NCI-H69 (cell line): ENCODE results near the gene UBD.

Experiments used
- DNase-seq: peaks from one replicate; lab custom pipeline; 2025; lab: John Stamatoyannopoulos, UW

Gene UBD

DNA sequence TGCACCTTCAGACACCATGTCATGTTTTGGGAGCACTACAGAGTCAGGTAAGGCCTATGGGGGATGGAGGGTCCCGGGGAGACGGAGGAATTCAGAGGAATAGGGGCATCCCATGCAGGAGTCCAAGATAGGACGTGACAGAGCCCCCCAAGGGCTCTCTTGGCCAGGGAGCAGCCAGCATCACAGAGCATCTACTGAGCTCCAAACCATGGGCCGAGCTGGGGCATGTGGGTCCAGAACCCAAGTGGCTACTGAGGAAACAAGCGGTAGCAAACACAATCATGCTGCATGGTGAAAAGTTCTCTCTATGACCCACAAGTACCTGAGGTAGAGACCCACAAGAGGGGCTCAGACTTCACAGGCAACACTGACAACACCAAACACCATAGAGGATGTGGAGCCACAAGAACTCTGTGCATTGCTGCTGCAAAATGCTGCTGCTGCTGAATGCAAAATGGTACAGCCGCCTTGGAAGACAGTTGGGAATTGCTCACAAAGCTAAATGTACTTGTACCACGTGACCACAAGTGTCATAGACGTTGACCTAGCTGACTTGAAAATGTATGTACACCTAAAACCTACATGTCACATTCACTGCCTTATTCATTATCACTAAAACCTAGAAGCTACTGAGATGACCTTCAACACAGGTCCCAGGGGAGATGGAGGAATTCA lies 38.4 kb downstream of the UBD start:
- DNase-seq = no peak

DNA sequence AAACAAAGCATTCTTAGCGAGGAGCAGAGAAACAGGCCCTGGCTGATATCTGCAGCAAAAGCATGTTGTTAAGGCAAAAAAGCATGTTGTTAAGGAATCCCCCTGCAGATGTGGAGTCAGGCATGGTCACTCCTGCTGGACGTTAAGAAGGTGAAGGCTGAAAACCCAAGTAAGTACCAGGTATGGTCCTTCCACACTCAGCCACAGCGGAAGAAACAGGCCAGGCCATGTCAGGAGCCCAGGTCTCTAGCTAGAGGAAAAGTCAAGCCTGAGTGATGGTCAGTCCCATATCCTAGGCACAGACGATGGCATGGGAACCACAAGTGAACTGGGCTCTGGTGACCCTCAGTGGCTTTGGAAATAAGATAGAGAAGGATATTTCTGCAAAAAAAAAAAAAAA lies 39.3 kb downstream of the UBD start:
- no peak for DNase-seq

DNA sequence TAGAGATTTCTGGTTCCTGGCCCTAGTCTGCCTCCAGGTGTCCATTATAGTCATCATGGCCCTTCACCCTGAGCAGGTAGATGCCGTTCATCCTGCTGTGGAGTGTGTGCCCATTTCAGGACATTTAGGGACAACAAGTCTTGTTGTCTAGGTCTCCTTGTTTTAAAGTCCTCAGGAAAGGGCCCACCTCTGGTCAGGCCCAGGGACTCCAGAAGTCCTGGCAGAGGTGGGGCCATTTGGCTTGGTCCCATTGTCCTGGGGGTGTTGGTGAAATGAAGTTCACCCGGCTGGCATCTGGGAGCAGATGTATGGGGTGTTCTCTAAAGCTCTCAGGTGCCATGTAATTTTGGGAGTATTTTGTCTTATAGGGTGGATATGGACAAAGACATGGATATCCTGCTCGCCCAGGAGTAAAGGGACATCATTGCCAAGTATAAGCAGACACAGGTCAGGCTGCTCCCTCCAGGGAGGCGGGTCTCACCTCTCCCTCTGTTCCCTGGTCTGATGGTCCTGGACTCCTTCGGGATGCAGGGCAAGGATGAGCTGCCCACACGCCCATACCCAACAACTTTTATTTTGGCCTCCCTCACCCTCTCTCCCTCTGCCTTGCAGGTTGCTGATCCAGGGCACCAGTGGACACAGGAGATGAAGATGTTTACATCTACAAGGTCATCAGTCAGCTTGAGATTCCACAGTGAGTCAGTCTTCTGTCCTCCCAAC lies 40.1 kb downstream of the UBD start:
- no peak for DNase-seq

DNA sequence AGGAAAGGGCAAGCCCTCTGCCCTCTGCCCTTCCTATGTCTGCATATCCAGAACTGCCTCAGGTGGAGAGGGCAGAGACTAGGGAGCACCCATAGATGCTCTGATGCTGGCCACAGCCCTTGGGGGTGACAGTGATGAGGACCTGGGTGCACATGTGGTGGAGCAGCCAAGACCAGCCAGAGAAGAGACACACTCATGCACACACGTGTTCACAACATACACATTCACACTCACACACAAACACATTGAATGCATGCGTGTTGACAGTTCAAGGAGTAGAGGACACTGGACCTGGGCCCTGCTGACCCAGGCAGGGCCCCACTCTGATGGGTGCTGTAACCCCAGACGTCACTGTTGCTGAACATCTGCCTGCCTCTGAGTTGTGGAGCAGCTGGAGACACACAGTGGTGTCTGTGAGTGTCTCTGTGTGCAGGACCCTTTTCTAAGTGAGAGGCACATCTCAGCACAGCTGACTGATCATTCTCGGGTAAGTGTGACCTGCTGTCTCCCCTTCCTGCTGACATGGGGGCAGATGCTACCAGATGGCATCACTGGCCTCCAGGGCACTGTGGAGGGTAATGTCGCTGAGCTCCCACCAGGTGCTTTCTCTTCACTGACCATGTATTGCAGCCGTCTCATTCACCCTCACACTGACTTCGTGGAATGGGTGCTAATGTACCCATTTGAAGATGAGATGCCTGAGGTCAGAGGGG lies 41.6 kb downstream of the UBD start:
- no peak for DNase-seq

DNA sequence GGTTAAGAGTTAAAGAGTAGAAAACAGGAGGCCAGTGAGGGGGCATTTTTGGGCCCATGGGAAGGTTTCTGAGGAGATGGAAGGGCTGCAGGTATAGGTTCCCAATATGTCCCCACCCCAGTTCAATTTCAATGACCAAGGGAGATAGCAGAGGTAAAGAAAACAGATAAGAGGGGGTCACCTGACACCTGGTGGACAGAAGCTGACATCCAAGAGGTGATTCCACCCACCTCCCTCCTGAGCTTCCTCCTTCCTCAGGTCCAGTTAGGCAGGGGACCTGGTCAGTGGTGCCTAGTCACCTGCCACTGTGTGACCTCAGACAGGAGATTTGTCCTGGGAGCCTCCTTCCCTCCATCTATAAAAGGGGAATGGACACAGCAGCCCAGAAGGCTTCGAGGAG lies 42.3 kb downstream of the UBD start:
- DNase-seq = no peak

DNA sequence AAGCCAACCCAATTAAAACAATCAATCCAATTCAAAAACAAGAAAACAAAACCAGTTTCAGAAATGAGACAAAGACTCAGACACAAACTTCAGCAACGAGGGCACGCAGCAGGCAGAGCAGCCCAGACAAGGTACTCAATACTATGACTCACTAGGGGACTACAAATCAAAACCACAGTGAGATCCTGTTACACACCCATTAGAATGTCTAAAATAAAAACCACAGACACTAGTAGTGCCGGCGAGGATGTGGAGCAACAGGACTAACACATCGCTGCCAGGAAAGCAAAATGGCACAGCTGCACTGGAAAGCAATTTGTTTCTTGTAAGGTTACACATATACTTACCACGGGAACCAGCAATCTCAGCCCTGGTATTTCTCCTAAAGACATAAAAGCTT lies 43.4 kb downstream of the UBD start:
- peak; percentile 6 for DNase-seq

- no peak for DNase-seq
Measured at GRCh38 chr6:29510746-29511300, 48.7 kb downstream of the UBD start.

DNA sequence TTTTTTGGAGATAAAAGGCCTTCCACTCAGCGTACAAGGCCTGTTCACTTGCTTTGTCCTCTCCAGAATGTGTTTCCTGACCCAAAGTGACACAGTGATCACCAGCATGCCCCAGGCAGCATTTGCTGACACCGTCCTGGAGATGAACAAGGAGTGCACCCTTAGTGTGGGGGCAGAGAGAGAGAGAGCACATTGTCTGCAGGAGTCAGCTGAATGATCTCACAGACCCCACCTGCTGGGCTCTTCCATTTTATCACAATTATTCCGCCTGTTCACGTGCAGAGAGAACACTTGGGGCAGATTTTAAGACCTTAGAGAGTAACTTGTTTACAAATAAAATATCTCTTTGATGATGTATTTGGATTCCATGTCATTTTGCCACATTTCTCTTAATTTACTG lies 49.3 kb downstream of the UBD start:
- DNase-seq = no peak

DNA sequence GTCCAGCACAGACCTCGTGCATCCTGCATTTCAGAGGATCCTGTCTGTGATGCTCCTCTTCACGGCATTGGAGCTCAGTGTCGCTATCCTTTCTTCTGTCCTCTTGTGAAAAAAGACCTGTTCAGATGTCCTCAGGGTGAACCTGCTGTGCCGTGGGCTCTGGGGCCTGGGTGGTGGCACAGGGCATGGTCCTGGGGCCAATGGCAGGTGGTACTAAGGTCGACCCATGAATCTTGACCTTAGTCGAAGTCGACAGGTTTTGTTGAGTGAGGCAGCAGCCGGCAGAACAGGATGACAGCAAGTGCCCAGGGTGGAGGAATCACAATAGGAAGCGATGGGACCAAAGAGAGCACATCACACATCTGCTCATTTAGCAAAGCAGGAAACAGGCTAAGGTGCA lies 49.8 kb downstream of the UBD start:
- DNase-seq = no peak

- DNase-seq = no peak
Measured at GRCh38 chr6:29509239-29509638, 50.3 kb downstream of the UBD start.

DNA sequence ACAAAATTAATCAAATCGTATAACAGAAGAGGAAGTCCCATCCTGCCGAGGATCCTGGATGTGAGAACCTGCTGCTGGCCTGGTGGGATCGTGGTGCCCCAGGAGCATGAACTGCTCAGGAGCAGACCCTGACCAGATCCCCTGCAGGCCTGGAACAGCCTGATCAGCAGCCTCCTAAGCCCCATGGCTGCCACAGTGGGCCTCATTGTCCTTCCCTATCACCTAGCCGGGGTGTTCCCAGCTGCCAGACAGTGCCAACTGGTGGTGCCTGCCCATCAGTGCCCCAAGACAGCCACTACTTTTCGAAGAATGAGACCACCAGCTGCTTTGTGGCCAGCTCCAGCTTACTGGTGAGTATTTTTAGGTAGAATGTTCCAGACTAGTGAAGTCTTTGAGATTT lies 52.2 kb downstream of the UBD start:
- DNase-seq = no peak

- DNase-seq = no peak
Measured at GRCh38 chr6:29506446-29507067, 53.0 kb downstream of the UBD start.

- no peak for DNase-seq
Measured at GRCh38 chr6:29505808-29506207, 53.7 kb downstream of the UBD start.
